ENCODE measurements around the gene TTC27.
"Not testable (repeated sequence)": the region's sequence is repeated elsewhere in the genome, so short reads cannot be mapped to it uniquely, and the experiment has no call there.

Gene TTC27

DNA sequence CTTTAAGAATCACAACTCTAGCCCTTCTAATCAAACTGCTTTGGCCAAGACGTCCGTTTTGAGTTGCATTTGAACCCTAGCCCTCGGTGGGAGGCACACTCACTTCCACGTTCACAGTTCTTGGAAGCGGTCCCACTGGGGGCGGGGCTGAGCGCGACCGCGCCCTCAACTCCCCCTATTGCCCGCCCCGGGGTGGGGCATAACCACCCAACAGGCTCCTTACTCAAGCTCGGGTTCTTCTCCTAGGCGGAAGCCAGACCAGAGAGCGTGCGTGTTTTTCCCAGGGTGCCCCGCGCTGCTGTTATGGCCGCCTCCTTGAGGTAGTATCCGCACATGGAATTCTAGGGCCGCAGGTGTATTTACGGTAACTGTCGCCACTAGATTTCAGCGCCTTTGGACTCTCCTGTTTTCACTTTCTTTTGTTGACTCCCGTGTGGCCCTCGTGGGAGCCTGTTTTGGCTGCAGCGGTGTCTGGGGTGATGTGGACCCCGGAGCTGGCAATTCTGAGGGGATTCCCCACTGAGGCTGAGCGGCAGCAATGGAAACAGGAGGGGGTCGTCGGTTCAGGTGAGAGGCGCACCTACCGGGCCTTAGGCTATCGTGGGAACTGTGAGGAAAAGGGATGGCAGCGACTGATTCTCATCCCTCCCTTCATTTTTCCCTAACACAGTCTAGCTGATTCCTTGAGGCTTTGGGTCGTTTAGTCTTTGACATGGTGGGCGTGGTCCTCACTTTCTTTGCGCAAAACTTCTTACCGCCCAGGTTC lies at the start of gene TTC27:
TTC27 (plus strand) TSS at position 237 of the 766 bp plus-strand sequence; CDS start at position 480, 243 bp downstream.
- in situ Hi-C loops (cut with MboI; ENCODE audit: low sequenced_read_pairs) = no loop called here

GRCh38 chr2:32591669-32592463 lies 36.0 kb upstream of the TTC27 start:
- in situ Hi-C loops (cut with MboI; ENCODE audit: low sequenced_read_pairs) = no loop called here

GRCh38 chr2:32594573-32594972 lies 33.3 kb upstream of the TTC27 start:
- in situ Hi-C loops (cut with MboI; ENCODE audit: low sequenced_read_pairs) = no loop called here

DNA sequence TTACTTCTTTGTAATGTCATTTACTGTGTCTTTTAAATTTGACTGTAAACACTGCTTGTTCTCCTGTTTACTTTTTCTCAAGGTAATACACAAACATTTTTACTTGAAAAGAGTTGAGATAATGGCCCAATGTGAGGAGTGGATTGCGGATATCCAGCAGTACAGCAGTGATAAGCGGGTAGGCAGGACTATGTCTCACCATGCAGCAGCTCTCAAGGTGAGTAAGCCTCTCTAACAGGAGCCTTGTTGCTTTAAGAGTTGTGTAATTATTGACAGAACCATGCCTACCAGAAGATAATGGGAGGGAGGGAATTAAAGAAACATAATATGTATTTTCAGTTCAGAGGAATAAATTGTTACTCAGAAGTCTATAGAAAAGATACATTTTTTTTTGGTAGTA lies 16.5 kb upstream of the TTC27 start:
- in situ Hi-C loops (cut with MboI; ENCODE audit: low sequenced_read_pairs) = no loop called here

GRCh38 chr2:32611771-32612170 lies 16.1 kb upstream of the TTC27 start:
- in situ Hi-C loops (cut with MboI; ENCODE audit: low sequenced_read_pairs) = no loop called here

- in situ Hi-C loops (cut with MboI; ENCODE audit: low sequenced_read_pairs) = no loop called here
Observed at GRCh38 chr2:32614084-32614483, 13.8 kb upstream of the TTC27 start.

- in situ Hi-C loops (cut with MboI; ENCODE audit: low sequenced_read_pairs) = no loop called here
Observed at GRCh38 chr2:32617599-32618189, 10.2 kb upstream of the TTC27 start.

GRCh38 chr2:32622570-32623310 lies 5.1 kb upstream of the TTC27 start:
- in situ Hi-C loops (cut with MboI; ENCODE audit: low sequenced_read_pairs) = no loop called here

- in situ Hi-C loops (cut with MboI; ENCODE audit: low sequenced_read_pairs) = no loop called here
Observed at GRCh38 chr2:32623311-32623706, 4.5 kb upstream of the TTC27 start.

DNA sequence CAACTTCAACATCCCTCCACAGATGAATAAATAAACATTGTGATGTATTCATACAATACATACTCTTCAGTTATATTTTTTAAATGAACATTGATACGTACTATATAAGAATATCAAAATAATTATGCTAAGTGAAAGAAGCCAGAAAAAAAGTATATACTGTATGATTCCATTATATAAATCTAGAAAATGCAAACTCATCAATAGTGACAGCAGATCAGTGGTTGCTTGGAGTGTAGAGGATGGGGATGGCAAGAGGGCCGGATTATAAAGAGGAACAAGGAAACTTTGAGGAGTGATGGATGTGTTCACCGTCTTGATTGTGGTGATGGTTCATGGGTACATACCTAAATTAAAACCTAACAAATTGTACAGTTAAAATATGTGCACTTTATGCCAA lies 3.0 kb upstream of the TTC27 start:
- in situ Hi-C loops (cut with MboI; ENCODE audit: low sequenced_read_pairs) = no loop called here

- in situ Hi-C loops (cut with MboI; ENCODE audit: low sequenced_read_pairs) = no loop called here
Observed at GRCh38 chr2:32626639-32627221, 1.1 kb upstream of the TTC27 start.

- in situ Hi-C loops (cut with MboI; ENCODE audit: low sequenced_read_pairs) = no loop called here
Observed at GRCh38 chr2:32627441-32627813, 423 bp upstream of the TTC27 start.

DNA sequence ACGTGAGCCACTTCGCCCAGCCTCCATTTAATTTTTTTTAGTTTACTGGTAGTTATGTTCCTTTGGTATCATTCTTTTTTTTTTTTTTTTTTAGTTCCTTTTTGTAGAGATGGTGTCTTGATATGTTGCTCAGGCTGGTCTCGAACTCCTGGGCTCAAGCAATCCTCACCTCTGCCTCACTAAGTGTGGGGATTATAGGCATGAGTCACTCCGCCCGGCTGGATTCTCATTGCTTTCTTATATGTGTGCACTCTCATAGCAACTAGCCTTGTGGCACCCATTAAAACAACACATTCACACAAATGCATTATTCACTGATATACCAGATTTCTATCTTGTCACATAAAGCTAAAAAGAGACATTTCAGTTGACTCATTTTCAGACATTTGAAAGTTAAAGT lies 4.2 kb downstream of the TTC27 start:
- in situ Hi-C loops (cut with MboI; ENCODE audit: low sequenced_read_pairs) = no loop called here

- in situ Hi-C loops (cut with MboI; ENCODE audit: low sequenced_read_pairs) = no loop called here
Observed at GRCh38 chr2:32633040-32633439, 5.2 kb downstream of the TTC27 start.

DNA sequence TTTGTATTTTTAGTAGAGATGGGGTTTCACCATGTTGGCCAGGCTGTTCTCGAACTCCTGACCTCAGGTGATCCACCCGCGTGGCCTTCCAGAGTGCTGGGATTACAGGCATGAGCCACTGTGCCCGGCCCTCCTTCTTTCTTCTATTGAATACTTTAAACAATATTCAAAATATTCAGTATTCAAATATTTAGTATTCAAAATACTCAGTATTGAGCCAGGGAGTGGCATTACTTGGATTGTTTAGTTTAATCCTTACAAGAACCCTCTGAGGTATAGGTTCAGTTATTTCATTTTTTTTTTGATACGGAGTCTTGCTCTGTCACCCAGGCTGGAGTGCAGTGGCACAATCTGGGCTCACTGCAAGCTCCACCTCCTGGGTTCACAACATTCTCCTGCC lies 10.7 kb downstream of the TTC27 start:
- in situ Hi-C loops (cut with MboI; ENCODE audit: low sequenced_read_pairs) = not testable (repeated sequence)

DNA sequence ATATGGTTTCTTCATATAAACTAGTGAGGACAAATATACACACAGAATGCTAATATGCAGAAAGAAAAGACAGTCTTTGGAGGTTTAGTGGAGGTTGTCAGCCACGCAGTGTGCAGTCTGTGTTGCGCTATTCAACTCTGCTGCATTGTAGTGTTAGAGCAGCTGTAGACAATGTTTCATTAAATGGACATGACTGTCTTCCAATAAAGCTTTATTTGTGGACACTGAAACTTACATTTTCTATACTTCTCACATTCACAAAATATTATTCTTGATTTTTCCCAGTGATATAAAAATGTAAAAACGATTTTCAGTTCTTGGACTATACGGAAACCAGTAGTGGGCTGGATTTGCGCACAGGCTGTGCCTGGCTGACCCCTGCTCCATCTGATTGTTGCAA lies 13.3 kb downstream of the TTC27 start:
- in situ Hi-C loops (cut with MboI; ENCODE audit: low sequenced_read_pairs) = no loop called here

GRCh38 chr2:32647180-32647651 lies 19.4 kb downstream of the TTC27 start:
- in situ Hi-C loops (cut with MboI; ENCODE audit: low sequenced_read_pairs) = no loop called here

DNA sequence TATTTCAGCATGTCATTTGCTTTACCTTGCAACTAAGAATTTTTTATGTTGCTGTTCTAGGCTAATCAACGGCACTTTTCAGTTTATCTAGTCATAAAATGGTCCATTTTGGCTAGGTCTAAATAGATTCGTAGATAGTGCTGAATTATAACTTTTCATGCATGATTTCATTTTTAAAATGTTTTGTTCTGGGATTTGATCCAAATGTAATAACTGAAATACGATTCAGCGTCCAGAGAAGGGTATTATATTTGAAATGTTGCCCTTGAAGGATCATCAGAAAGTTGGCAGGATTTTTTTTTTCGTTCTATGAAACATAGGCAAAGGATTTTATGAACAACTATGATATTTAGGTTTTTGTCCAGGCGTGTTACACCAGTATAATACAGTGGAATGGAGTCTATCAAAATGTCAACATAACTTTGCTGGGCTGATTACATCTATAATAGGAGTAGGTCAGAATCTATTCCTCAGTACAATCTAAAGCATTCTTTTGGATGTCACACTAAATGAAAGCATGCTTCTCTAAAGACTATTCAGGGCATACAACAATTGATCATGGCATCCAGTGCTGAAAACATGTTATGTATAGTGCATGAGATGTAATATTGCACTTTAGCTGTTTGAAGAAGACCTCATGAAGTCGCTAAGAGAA lies 24.8 kb downstream of the TTC27 start:
- in situ Hi-C loops (cut with MboI; ENCODE audit: low sequenced_read_pairs) = no loop called here

DNA sequence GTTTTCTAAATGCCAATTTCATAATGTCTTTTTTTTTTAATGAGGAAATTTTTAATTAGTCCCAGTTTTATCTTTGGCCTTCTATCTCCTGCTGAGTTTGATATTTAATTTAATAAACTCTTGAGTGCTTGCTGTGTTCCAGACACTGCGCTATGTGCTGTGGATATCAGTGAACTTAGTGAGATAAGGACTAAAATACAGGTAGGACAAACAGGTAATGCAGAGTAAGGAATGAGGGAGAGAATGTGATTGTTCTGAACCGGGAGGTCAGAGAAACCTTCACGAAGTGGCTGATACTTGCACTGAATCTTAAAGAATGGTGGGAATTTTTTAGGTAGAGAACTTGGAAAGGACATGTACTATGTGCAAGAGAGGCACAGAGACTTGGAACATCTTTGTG lies 28.2 kb downstream of the TTC27 start:
- in situ Hi-C loops (cut with MboI; ENCODE audit: low sequenced_read_pairs) = no loop called here

GRCh38 chr2:32663864-32664263 lies 36.0 kb downstream of the TTC27 start:
- in situ Hi-C loops (cut with MboI; ENCODE audit: low sequenced_read_pairs) = no loop called here

Measured in HL-60/S4 (cell line).